ENCODE measurements around the gene PAPSS1.
A peak's percentile ranks its signal among the peaks of the same experiment; 100 is the strongest.
"Not testable (repeated sequence)": the region's sequence is repeated elsewhere in the genome, so short reads cannot be mapped to it uniquely, and the experiment has no call there.

Gene PAPSS1

GRCh38 chr4:107733431-107733925 lies 13.4 kb upstream of the PAPSS1 start:
- in situ Hi-C loops (cut with HindIII; ENCODE audit: low sequenced_read_pairs): no loop called here
- no peak for DNase-seq (ENCODE audit: low read depth, low spot score)
- TF ChIP-seq, protein P1, sequence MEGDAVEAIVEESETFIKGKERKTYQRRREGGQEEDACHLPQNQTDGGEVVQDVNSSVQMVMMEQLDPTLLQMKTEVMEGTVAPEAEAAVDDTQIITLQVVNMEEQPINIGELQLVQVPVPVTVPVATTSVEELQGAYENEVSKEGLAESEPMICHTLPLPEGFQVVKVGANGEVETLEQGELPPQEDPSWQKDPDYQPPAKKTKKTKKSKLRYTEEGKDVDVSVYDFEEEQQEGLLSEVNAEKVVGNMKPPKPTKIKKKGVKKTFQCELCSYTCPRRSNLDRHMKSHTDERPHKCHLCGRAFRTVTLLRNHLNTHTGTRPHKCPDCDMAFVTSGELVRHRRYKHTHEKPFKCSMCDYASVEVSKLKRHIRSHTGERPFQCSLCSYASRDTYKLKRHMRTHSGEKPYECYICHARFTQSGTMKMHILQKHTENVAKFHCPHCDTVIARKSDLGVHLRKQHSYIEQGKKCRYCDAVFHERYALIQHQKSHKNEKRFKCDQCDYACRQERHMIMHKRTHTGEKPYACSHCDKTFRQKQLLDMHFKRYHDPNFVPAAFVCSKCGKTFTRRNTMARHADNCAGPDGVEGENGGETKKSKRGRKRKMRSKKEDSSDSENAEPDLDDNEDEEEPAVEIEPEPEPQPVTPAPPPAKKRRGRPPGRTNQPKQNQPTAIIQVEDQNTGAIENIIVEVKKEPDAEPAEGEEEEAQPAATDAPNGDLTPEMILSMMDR (IDR thresholded peaks at IDR 0.05; ENCODE audit: low read depth, low read length): no peak
- no peak overlapping the region for H3K4me3 ChIP-seq (ENCODE audit: low read depth, low read length)

DNA sequence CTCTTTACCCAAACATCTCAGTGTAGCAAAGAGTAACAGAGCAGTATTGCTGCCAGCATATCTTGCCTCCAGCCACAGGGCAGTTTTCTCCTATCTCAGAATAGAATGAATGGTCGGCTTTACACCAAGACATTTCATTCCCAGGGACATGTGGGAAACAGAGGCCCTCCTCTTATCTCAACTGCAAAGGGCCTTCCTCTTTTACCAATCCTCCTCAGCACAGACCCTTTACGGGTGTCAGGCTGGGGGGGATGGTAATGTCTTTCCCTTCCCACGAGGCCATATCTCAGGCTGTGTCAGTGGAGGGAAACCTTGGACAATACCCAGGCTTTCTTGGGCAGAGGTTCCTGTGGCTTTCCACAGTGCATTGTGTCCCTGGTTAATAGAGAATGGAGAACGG lies 9.0 kb upstream of the PAPSS1 start:
- not testable (repeated sequence) for DNase-seq (ENCODE audit: low read depth, low spot score)

GRCh38 chr4:107726131-107726925 lies 6.3 kb upstream of the PAPSS1 start:
- DNase-seq (ENCODE audit: low read depth, low spot score); in situ Hi-C loops (cut with HindIII; ENCODE audit: low sequenced_read_pairs); H3K4me3 ChIP-seq (ENCODE audit: low read depth, low read length): not testable (repeated sequence)

More for the DNA sequence above, 9.0 kb upstream of the PAPSS1 start:
- in situ Hi-C loops (cut with HindIII; ENCODE audit: low sequenced_read_pairs); H3K4me3 ChIP-seq (ENCODE audit: low read depth, low read length): not testable (repeated sequence)

DNA sequence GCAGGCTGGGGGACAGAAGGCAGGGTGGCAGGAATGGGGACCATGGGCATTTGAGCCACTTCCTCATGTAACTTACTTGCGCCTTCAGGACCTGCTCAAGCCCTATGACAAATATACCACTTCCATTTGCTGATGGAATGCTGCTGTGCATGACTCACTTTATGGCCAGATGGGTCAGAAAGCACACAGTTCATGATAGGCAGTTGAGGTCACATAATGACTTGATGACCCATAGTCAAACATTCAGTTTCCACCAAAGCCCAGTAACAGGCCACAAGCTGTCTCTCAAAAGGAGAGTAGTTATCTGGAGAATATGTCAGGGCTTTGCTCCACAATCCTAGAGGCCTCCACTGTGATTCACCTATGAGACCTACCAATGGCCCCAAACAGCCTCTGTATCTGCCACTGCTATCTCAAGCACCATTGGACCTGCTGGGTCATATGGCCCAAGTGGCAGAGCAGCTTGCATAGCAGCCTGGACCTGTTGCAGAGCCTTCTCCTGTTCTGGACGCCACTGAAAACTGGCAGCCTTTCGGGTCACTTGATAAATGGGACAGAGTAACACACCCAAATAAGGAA lies 5.3 kb upstream of the PAPSS1 start:
- DNase-seq (ENCODE audit: low read depth, low spot score): no peak
- H3K4me3 ChIP-seq (ENCODE audit: low read depth, low read length): no peak overlapping the region
- in situ Hi-C loops (cut with HindIII; ENCODE audit: low sequenced_read_pairs): no loop called here
- TF ChIP-seq, protein P1 (IDR thresholded peaks at IDR 0.05; ENCODE audit: low read depth, low read length): no peak

DNA sequence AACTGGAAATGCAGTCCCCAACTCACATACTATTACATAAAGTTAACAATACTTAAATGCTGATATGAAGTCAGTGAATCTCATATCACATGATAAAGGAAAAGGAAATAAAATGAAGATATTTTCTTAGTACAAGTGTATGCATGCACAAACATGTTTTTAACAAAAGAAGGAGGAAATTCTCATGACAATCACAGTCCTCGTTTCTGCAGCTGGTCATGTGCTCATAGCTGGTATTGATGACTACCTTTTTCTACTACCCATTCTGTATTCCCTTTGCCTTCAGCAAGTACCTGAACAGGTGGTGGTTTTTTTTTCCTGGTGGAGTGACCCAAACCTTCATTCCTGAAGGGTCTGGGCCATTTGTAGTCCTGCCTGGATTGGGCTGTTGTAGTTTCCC lies 3.3 kb upstream of the PAPSS1 start:
- DNase-seq (ENCODE audit: low read depth, low spot score); H3K4me3 ChIP-seq (ENCODE audit: low read depth, low read length); in situ Hi-C loops (cut with HindIII; ENCODE audit: low sequenced_read_pairs): not testable (repeated sequence)

- in situ Hi-C loops (cut with HindIII; ENCODE audit: low sequenced_read_pairs): no loop called here
- H3K4me3 ChIP-seq (ENCODE audit: low read depth, low read length): peak overlapping the region; percentile 82
- TF ChIP-seq, protein P1 (IDR thresholded peaks at IDR 0.05; ENCODE audit: low read depth, low read length): no peak
- DNase-seq (ENCODE audit: low read depth, low spot score): no peak
Observed at GRCh38 chr4:107721436-107722100, 1.5 kb upstream of the PAPSS1 start.

DNA sequence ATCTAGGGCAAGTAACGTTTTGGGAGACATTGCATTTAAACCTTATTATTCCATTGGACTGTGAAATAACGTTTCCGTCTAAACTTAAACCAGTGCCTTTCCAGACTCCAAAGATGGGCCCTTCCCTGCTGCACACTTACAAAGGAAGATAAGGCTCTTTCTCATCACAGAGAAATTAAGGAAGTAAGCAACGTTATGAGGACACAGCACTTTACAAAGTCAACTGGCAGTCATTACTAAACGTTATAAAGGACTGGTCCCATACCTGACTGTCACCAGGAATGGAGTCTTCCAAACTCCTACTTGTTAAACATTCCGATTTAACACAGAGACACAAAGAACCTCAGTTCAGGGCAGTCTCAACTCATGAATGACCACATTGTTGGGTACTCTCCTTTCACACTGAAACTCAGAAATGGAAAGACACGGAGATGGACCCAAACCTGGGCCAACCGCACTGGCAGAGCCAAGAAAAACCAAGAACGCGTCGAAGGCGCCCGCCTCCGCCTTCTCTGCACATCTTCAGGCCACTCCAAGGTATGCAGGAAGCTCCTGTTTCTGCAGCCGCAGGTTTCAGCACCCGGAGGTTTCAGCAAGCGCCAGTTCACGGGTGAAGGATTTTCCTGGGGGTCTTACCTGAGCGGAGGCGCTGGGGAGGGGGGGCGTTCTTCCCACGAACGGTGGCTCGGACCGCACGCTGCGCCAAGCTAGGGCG lies 670 bp downstream of the PAPSS1 start:
- DNase-seq (ENCODE audit: low read depth, low spot score): peak; percentile 50
- H3K4me3 ChIP-seq (ENCODE audit: low read depth, low read length): peak overlapping the region; percentile 82
- in situ Hi-C loops (cut with HindIII; ENCODE audit: low sequenced_read_pairs): no loop called here
- TF ChIP-seq, protein P1 (IDR thresholded peaks at IDR 0.05; ENCODE audit: low read depth, low read length): no peak

All from astrocyte of the spinal cord (primary cell).